Suprapubic skin (tissue), 4 donors: Measurements from ENCODE around the gene WDR7.

Source experiments
- CTCF ChIP-seq, 2 donors: fragments of 200-600 bp in 1 of 2; fragments of 450-650 bp in 1 of 2; sonication (generic) in 1 of 2; IDR thresholded peaks; one replicate each; pipeline ENCODE4 v1.5.1; 2016 to 2019; ENCODE audit warnings: antibody characterized with exemption in 2 of 2, mild to moderate bottlenecking in 1 of 2, moderate library complexity in 1 of 2
- EP300 ChIP-seq: sonication (generic); formaldehyde crosslinking; IDR thresholded peaks from one replicate; pipeline ENCODE4 v1.6.1; 2017; ENCODE audit warnings: antibody characterized with exemption
- POLR2A ChIP-seq, 2 donors: fragments of 450-650 bp; IDR thresholded peaks; one replicate each; pipeline ENCODE4 v1.6.1; 2017; ENCODE audit warnings: antibody characterized with exemption in 2 of 2, mild to moderate bottlenecking in 2 of 2, moderate library complexity in 2 of 2
- POLR2AphosphoS5 ChIP-seq, 3 donors: sonication (generic); formaldehyde crosslinking; IDR thresholded peaks; one replicate each; pipeline ENCODE4 v1.6.1; 2017; ENCODE audit warnings: antibody characterized with exemption in 3 of 3

- TF ChIP-seq EP300 = no peak
- TF ChIP-seq POLR2A (IDR thresholded peaks at IDR 0.05) = no peak
- TF ChIP-seq POLR2AphosphoS5 (IDR thresholded peaks at IDR 0.05) = no peak
- TF ChIP-seq CTCF (IDR thresholded peaks at IDR 0.05) = no peak
Observed at GRCh38 chr18:56643381-56643780, 7.8 kb upstream of the WDR7 start.
